ENCODE data around the gene RGPD8.

Gene RGPD8

GRCh38 chr2:112322919-112323318 is 110.5 kb downstream of the RGPD8 start:
- DNase-seq, result no peak

DNA sequence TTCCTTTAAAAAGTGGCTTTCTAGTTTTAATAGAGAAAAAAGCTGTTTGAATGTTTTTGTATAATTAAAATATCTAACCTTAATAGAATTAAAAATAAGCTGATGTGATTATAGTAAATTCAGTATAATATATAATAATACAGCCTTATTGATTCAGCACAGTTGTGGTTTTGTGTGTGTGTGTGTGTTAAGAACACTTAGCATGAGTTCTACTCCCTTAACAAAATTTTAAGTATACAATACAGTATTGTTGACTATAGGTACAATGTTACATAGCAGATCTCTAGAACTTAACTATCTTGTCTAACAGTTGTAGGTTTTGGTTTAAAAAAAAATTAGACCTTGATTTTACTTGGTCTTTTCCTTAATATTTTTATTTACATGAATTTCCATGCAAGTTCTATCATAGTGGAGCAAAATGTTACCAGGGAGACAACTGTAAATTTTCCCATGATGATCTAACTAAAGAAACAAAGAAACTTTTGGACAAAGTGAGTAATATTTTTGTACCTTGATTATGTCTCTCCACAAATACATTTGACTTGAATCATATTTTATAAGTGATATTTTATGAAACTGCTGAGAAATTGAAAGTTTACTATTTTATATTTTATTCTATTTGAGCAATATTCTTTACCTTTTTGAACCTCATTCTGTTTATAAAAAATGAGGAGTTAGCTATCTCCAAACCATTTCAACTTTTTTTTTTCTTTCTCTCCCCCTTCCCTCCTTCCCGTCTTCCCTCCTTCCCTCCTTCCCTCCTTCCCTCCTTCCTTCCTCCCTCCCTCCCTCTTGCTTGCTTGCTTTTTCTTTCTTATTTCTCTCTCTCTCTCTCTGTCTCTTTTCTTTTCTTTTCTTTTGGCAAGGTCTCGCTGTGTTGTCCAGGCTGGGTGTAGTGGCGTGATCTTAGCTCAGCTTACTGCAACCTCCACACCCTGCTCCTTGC is 111.8 kb downstream of the RGPD8 start:
- DNase-seq, result no peak

All from suppressor macrophage treated with lipopolysaccharide for 1 hour (primary cell).